Measurements from ENCODE around the gene ITGB4. TPM values are rescaled to one million over a fixed set of nuclear protein-coding genes. Genes with fewer than 3 reads are reported as not detected.

Gene ITGB4
- total and polyA plus RNA-seq, 2 of the 13 experiments (the other 11 are each of a cell fraction or from before 2014, with no cell fraction given) = 6.9 to 14.5 TPM

- no peak for TF ChIP-seq ZNF781 (CRISPR knock-in tag; IDR thresholded peaks at IDR 0.05; ENCODE audit: borderline replicate concordance, not compliant biosample characterization)
- no peak for TF ChIP-seq ZNF292 (CRISPR knock-in tag; IDR thresholded peaks at IDR 0.05; ENCODE audit: borderline replicate concordance, low read depth)
- TF ChIP-seq RCOR2 (CRISPR knock-in tag; IDR thresholded peaks at IDR 0.05) = peak; percentile 92
- TF ChIP-seq ZFP62 (CRISPR knock-in tag; IDR thresholded peaks at IDR 0.05) = no peak
- TF ChIP-seq NCOA1 (CRISPR knock-in tag; IDR thresholded peaks at IDR 0.05) = peak; percentile 60; the same call in 1 of the 2 replicates
- TF ChIP-seq ATF2 (CRISPR knock-in tag; IDR thresholded peaks at IDR 0.05) = 0 out of 2 replicates have a peak, but pooled peaks have one; percentile 41
- no peak; the same call in 1 of the 2 replicates for TF ChIP-seq ZNF280D (CRISPR knock-in tag; IDR thresholded peaks at IDR 0.05)
- no peak for TF ChIP-seq FLYWCH1 (CRISPR knock-in tag; IDR thresholded peaks at IDR 0.05)
- TF ChIP-seq ZBED4 (CRISPR knock-in tag; IDR thresholded peaks at IDR 0.05; ENCODE audit: borderline replicate concordance) = peak; percentile 43; the same call in 1 of the 2 replicates
- peak; percentile 82 for TF ChIP-seq ZSCAN25 (CRISPR knock-in tag; IDR thresholded peaks at IDR 0.05)
- no peak for TF ChIP-seq ZNF234 (CRISPR knock-in tag; conservative IDR thresholded peaks at IDR 0.05)
- no peak for TF ChIP-seq ZNF597 (CRISPR knock-in tag; IDR thresholded peaks at IDR 0.05)
- no peak for TF ChIP-seq HIVEP1 (CRISPR knock-in tag; IDR thresholded peaks at IDR 0.05)
- no peak for TF ChIP-seq ZBTB39 (CRISPR knock-in tag; IDR thresholded peaks at IDR 0.05)
- 0 out of 2 replicates have a peak, but pooled peaks have one; percentile 31 for TF ChIP-seq ZNF3 (CRISPR knock-in tag; IDR thresholded peaks at IDR 0.05)
- TF ChIP-seq RNF2 (conservative IDR thresholded peaks at IDR 0.05; ENCODE audit: low read depth) = no peak
- 0 out of 2 replicates have a peak, but pooled peaks have one; percentile 25 for TF ChIP-seq ZBTB7B (CRISPR knock-in tag; IDR thresholded peaks at IDR 0.05)
- TF ChIP-seq ARNTL (CRISPR knock-in tag; IDR thresholded peaks at IDR 0.05) = no peak
Measured at GRCh38 chr17:75697651-75698291, 23.5 kb upstream of the ITGB4 start (continued).
